GM19395 (cell line): ENCODE data around the gene MTFR1L.
A peak's percentile ranks its signal among the peaks of the same experiment; 100 is the strongest.

Source experiments
- ATAC-seq: cut with Tn5 transposase; IDR thresholded peaks from one replicate; pipeline ENCODE4 v1.9.1; 2021; ENCODE audit warnings: mild to moderate bottlenecking, moderate library complexity; ENCODE audit not compliant: unreplicated experiment

Gene MTFR1L

GRCh38 chr1:25861316-25862286, 41.8 kb downstream of the MTFR1L start:
- ATAC-seq: no peak

DNA sequence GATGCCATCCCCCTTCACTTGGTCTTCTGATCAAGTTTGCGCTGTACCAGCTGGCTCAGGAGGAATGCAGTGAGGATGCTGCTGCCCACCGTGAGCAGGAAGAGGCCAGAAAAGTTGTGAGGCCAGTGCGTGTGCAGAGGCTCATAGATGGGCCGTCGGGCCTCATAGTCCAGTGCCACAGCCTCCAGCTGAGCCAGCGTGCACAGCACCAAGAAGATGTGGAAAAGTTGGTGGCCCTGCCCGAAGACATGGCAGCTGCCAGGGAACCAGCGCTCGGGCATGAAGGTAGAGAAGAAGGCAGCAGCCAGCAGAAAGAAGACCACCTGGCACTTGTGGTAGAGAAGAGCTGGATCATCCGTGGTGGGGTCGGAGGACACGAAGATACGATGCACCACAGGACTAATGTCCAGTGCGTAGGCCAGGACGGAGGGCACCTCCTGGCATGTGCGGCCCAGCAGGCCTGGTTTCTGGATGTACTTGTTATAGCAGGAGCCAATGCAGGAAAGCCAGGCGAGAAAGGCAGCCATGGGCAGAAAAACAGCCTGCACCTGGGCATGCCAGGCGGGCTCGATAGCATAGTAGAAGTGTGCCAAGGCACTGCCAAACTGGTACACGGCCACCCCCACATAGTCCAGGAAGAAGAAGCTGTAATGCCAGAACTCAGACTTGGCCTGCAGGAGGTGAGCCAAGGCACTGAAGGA, 43.2 kb downstream of the MTFR1L start:
- no peak for ATAC-seq

DNA sequence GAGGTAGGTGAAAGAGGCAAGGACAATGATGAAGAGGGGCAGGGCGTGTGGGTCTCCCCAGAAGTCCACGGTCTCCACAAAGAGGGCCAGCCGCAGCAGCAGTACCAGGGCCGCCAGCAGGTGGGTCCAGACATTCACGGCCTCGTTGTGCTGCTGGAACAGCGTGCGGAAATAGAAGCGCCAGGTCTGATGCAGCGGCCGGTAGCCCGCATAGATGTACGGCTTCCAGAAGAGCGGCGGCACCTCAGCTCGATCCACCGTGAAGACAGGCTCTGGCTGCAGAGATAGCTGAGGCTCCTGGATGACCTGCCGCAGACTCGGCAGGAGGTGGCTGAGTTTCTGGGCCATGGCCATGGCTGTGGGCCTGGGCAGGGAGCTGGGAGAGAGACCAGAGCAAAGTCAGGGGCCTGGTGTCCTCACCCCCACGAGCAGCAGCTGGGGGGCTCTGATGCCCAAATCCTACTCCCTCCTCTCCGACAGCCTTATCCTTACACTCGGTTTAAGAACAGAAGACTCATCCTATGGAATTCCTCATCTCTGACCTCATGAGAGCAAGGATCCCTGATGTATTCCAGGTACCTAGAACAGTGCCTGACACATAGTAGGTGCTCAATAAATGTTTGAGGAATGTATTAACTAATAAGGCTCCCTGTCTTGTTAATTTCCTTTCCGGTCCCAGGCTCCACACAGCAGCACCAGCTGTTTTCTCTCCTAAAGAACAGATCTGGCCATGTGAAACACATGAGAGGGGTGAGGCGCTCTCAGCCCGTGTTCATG, 43.9 kb downstream of the MTFR1L start:
- ATAC-seq: no peak

GRCh38 chr1:25864434-25864833, 44.7 kb downstream of the MTFR1L start:
- ATAC-seq: no peak

- no peak for ATAC-seq
These were observed 46.5 kb downstream of the MTFR1L start for GRCh38 chr1:25866288-25866687.

DNA sequence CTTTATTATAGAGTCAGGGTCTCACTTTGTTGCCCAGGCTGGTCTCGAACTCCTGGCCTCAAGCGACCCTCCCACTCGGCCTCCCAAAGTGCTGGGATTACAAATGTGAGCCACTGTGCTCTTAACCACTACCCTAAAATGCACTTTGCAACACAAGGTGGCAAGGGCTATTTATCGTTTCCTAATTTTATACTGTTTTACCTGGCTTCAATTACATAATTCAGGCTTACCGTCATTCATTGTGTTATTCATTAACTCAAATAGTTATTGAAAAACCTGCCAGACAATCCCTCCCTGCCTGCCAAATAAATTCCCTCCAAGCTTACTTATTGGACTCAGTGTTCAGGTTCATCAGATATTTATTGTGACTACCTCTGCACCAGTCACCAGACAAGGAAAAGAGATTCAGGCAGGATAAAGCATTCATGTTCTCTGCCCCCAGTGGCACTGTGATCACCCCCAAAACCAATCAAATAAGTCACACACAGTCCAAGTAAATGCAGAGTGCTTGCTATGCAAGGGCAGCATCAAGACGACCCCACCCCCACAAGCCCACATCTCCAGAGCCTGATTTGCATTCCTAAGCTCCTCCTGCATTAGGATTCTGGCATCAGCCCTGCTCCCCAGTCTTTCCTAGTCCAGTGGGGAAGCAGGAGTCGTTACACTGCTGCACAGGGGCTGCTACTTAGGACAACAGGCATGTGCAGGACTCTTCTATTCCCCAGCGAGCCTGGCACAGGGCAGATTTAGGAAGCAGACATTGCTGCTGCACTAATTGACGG, 47.6 kb downstream of the MTFR1L start:
- ATAC-seq: no peak

DNA sequence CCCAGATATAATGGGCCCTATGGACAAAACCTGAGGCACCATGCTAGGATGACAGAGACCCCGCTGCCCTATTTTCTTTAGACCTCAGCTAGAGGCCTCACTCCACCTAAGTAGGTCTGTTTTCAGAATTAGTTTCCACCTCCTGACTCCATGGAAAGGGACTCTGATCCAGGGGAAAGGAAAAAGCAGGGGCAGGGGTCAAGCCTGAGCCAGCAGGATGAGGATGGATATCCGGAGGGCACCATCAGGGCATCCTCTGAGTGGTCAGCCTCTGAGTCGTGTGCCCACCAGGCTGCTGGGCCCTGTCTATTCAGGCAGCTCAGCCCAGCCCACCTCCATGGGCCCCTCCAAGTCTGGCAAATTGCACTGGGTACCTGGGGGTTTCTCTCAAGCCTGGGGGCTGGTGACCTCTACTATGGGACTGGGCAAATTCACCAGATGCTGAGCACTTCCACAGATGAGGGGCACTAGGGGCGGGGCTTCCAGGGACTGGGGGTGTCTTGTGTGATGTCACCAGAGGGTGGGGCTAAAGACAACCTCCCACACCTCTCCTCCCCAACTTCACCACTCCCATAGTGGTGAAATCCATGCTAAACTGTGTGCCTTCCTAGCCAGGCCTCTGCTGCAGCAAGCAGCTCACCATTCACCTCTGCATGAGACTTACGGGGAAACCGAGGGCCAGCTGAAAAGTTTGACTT, 50.3 kb downstream of the MTFR1L start:
- no peak for ATAC-seq

GRCh38 chr1:25870614-25871013, 50.9 kb downstream of the MTFR1L start:
- ATAC-seq: no peak

GRCh38 chr1:25871086-25871703, 51.4 kb downstream of the MTFR1L start:
- ATAC-seq: no peak

DNA sequence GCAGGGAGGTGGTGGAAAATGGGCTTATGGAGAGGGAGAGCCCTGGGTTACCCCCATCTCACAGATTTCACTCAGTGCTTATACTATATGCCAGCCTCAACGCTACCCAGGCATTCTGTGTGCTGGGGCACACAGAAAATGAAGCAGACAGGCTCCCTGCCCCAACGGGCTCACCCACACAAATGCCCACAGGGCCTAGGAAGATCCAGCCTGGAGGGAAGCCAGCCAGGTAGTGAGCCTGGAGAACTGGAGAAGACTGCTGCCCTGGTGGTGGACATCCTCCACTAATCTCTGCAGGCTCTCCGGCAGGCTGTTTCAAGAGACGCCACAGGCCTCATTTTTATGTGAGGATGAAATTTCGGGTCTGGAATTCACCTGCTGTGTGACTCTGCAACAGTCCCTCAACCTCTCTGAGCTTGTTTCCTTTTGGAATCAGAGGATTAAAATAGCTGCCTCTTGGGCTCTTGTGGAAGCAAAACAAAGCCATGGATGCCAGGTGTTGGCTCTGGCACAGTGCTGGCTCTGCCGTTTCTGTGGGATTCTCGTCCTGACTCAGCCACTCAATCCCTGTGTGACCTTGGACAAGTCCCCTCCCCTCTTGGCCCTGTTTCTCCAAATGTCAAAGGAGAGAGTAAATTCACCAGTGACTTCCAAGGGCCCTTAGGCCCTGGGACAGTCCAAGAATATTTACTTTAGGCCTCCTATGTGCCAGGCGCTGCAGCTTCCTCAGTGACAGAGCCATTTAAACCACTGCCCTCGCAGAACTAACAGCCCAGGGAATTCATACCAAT, 52.1 kb downstream of the MTFR1L start:
- ATAC-seq: no peak

DNA sequence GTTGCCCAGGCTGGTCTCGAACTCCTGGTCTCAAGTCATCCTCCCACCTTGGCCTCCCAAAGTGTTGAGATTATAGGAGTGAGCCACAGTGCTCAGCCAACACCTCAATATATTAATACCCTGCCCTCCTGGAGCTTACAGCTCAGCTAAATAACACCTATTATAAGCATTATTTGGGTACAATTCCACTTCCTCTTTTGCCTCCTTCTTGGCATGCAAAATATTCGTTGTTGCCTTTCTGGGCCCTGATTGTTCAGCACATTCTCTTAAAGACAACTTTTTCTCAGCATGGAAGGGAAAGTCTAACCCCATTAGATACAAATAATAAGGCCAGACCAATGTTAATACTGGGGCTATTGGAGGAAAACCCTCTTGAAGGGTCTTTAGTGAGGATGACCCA, 53.0 kb downstream of the MTFR1L start:
- no peak for ATAC-seq

DNA sequence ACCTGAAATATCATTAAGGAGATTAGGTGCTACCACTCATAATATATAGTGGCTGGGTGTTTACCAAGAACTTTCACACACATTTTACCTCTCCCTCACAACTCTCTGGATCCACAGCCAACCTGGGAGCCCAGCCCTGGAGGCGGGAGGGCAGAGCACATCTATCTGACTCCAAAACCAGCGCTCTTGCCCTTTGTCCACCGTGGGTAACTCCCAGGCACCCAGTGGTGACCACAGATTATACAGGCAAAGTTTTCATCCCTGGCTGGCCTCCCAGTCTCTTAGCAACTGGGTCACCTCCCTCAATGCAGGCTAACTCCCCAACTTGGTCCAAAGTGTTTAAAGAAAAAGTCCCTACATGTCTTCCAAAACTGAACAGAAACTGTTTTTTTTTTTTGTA, 53.4 kb downstream of the MTFR1L start:
- no peak for ATAC-seq

DNA sequence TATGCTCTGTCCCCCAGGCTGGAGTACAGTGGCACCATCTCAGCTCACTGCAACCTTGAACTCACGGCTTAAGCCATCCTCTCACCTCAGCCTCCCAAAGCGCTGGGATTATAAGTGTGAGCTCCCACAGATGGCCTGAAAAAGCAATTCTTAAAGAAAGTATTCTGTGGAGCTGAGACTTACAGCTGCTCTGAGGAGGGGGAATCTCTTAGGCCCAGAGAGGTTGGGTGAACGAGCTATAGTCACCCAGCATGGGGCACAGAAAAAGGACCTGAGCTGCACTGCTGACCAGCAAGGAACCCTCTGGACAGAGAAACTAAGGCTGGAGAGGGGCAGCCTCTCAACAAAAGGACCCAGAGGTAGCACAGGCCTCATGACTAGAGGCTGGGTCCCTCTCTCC, 54.5 kb downstream of the MTFR1L start:
- no peak for ATAC-seq

DNA sequence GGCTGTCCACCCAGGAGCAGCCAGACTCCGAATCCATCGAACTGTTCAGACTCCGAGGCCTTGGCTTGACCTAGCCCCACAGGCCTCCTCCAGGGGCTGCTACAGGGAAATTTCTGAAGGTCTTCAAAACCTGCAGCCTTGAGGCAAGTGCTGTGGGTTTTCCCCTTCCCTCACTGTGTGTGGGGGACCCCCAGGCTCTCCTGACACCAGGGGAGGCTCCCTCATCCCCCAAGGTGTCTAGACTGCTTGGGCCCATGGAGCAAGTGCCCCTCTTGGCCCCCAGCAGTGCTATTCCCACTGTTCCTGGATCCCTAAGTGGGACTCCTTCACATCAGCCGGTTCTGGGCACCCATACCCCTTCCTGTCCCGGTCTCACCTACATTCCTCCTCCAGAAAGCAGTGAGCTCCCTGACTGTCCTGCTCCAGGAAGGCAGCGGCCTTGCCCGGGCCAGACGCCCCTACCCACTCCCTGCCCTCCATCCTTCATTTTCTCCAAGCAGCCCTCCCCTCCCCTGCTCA, 54.9 kb downstream of the MTFR1L start:
- ATAC-seq: no peak

DNA sequence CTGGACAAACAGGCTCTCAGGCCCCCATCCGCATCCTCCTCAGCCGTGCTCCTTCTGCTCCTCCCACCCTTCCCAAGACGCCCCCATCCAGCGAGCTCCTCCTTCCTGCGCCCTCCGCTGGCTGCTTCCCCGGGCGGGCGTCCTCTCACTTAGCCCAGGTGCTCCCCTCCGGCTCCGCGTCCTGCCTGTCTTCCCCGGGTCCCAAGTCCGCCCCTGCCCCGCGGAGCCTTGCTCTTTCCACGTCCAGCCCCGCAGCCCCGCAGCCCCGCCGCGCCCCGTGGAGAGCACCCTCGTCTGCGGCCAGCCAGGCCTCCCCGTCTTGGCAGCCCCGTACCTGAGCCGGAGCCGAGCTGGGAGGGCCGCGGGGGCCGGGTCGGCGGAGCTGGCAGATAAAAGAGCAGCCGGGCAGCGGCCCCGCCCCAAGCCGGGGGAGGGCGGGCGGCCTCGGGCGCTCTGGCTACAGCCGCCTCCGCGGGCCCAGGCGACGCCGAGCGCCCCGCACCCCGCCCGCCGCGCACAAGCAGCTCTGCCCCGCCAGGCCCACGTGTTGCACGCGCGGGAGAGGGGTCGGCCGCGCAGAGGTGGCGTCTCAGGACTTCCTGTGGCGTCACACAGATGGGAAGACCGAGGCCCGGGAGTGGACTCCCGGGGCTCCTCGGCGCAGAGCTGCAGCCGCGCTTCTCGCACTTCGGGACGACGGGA, 55.6 kb downstream of the MTFR1L start, which contains the start of gene PAQR7:
PAQR7 (minus strand) TSS at position 555 of the 702 bp plus-strand sequence. CDS start 11,869 bp downstream, outside the sequence.
- peak; percentile 56 for ATAC-seq

DNA sequence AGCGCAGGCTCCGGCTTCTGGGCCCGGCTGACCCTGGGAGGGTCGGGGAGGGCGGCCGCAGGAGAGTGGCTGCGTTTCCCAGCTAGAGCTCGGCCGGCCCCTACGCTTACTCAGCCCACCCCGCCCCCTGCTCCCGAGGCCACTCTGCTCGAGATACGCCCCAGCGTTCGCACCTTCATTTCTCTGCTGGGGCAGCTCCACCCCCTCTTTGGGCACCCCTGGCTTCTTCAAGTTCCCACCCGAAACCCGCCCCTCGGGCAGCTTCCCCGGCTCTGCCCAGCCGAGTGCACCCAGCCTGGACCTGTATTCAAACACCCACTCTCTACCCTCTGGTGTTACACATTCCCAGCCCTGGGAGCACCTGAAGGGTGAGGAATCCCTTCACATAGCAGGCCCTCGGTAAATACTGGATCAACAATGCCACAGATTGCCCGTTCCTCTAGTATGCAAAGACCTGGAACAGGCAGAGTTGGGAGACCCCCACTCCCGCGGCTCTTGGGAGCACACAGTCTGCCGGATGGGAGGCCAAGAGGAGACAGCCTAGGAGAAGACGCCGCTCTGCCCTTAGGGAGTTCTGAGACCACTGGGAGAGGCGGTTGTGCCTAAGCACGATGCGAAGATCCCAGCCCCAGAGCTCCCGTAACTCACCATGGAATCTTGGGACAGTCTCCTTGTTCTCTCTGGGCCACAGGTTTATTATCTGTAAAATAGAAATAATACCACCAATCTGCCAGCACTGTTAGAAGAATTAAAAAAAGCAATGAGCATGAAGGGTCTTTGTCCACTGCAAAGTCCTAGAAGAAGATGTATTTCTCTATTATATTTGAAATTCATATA, 56.3 kb downstream of the MTFR1L start:
- no peak for ATAC-seq

- ATAC-seq: no peak
These were observed 56.9 kb downstream of the MTFR1L start for GRCh38 chr1:25876693-25877077.
